ENCODE measurements around the gene TNIP1. TPM values are rescaled to one million over a fixed set of nuclear protein-coding genes. Genes with fewer than 3 reads are reported as not detected.

The TNIP1 gene
- total RNA-seq, 1 experiment from 2014 or later: 342 TPM

GRCh38 chr5:151041577-151042268 lies 39.1 kb downstream of the TNIP1 start:
- CTCF ChIA-PET: interaction anchor here (0.6 to 19.3 kb wide), 40 partner anchors 10 to 571 kb away, joined by 3 to 230 read pairs (median 4); no protein-coding TSS in a partner anchor
- Mint-ChIP-seq H3K27ac (ENCODE audit: low read depth, unreplicated experiment) (peak overlapping the region; percentile 63), H3K4me1 (ENCODE audit: insufficient read depth, unreplicated experiment) (no peaks in the 10 kb centered on the region), H3K36me3 (ENCODE audit: insufficient read depth, unreplicated experiment) (peaks cover 100% of the 10 kb centered on the region), H3K9me3 (ENCODE audit: unreplicated experiment) (no peaks in the 10 kb centered on the region), H3K27me3 (ENCODE audit: insufficient read depth, unreplicated experiment) (no peaks in the 10 kb centered on the region), H3K4me3 (ENCODE audit: unreplicated experiment) (no peak overlapping the region)
- TF ChIP-seq CTCF (IDR thresholded peaks at IDR 0.05; ENCODE audit: unreplicated experiment): no peak
- peak; percentile 84 for DNase-seq (ENCODE audit: unreplicated experiment)
- POLR2A ChIA-PET: interaction anchor here (0.6 to 2.3 kb wide), 11 partner anchors 9 to 285 kb away, joined by 3 to 16 read pairs (median 3); partner anchors contain the start of gene TNIP1
- intact Hi-C loops (cut with micrococcal nuclease): no loop called here
- no TSS peak for BruUV-seq (replicated peaks)

GRCh38 chr5:151040211-151040747 lies 40.6 kb downstream of the TNIP1 start:
- peak overlapping the region; percentile 63 for H3K27ac Mint-ChIP-seq (ENCODE audit: low read depth, unreplicated experiment)

GRCh38 chr5:151039665-151040064 lies 41.2 kb downstream of the TNIP1 start:
- no peak overlapping the region for H3K4me3 Mint-ChIP-seq (ENCODE audit: unreplicated experiment)
- TF ChIP-seq CTCF (IDR thresholded peaks at IDR 0.05; ENCODE audit: unreplicated experiment): no peak
- peaks cover 97% of the 10 kb centered on the region for H3K36me3 Mint-ChIP-seq (ENCODE audit: insufficient read depth, unreplicated experiment)
- peak overlapping the region; percentile 63 for H3K27ac Mint-ChIP-seq (ENCODE audit: low read depth, unreplicated experiment)
- ChIA-PET CTCF (interaction anchor here (0.8 to 19.3 kb wide), 9 partner anchors 12 to 199 kb away, joined by 3 to 230 read pairs (median 27); no protein-coding TSS in a partner anchor), POLR2A (interaction anchor here (0.6 to 1.2 kb wide), 2 partner anchors 10 to 32 kb away, joined by 3 read pairs; no protein-coding TSS in a partner anchor)
- DNase-seq (ENCODE audit: unreplicated experiment): no peak
- H3K27me3 Mint-ChIP-seq (ENCODE audit: insufficient read depth, unreplicated experiment): no peaks in the 10 kb centered on the region
- intact Hi-C loops (cut with micrococcal nuclease): loop anchor here (1.0 kb wide), 1 partner anchor 76 kb away; no protein-coding TSS in a partner anchor
- no peaks in the 10 kb centered on the region for H3K4me1 Mint-ChIP-seq (ENCODE audit: insufficient read depth, unreplicated experiment)
- BruUV-seq (replicated peaks): no TSS peak
- no peaks in the 10 kb centered on the region for H3K9me3 Mint-ChIP-seq (ENCODE audit: unreplicated experiment)

More at GRCh38 chr5:151040211-151040747, 40.6 kb downstream of the TNIP1 start:
- intact Hi-C loops (cut with micrococcal nuclease): loop anchor here (1.0 kb wide), 1 partner anchor 75 kb away; no protein-coding TSS in a partner anchor
- no peaks in the 10 kb centered on the region for H3K27me3 Mint-ChIP-seq (ENCODE audit: insufficient read depth, unreplicated experiment)
- H3K4me1 Mint-ChIP-seq (ENCODE audit: insufficient read depth, unreplicated experiment): no peaks in the 10 kb centered on the region
- ChIA-PET CTCF (interaction anchor here (0.5 to 19.3 kb wide), 19 partner anchors 9 to 199 kb away, joined by 3 to 230 read pairs (median 6); no protein-coding TSS in a partner anchor), POLR2A (interaction anchor here (1.2 to 2.2 kb wide), 3 partner anchors 31 to 41 kb away, joined by 3 to 16 read pairs (median 5); partner anchors contain the start of gene TNIP1)
- H3K9me3 Mint-ChIP-seq (ENCODE audit: unreplicated experiment): no peaks in the 10 kb centered on the region
- H3K4me3 Mint-ChIP-seq (ENCODE audit: unreplicated experiment): no peak overlapping the region
- DNase-seq (ENCODE audit: unreplicated experiment): peak; percentile 60
- no peak for TF ChIP-seq CTCF (IDR thresholded peaks at IDR 0.05; ENCODE audit: unreplicated experiment)
- BruUV-seq (replicated peaks): no TSS peak
- H3K36me3 Mint-ChIP-seq (ENCODE audit: insufficient read depth, unreplicated experiment): peaks cover 100% of the 10 kb centered on the region

GRCh38 chr5:151038801-151039238 lies 42.0 kb downstream of the TNIP1 start:
- TF ChIP-seq CTCF (IDR thresholded peaks at IDR 0.05; ENCODE audit: unreplicated experiment): no peak
- ChIA-PET POLR2A (interaction anchor here (1.1 to 1.2 kb wide), 2 partner anchors 10 to 33 kb away, joined by 3 to 4 read pairs; no protein-coding TSS in a partner anchor), CTCF (interaction anchor here (0.8 to 19.3 kb wide), 7 partner anchors 13 to 200 kb away, joined by 3 to 230 read pairs (median 4); no protein-coding TSS in a partner anchor)
- intact Hi-C loops (cut with micrococcal nuclease): no loop called here
- no peaks in the 10 kb centered on the region for H3K27me3 Mint-ChIP-seq (ENCODE audit: insufficient read depth, unreplicated experiment)
- no peak overlapping the region for H3K27ac Mint-ChIP-seq (ENCODE audit: low read depth, unreplicated experiment)
- no peaks in the 10 kb centered on the region for H3K9me3 Mint-ChIP-seq (ENCODE audit: unreplicated experiment)
- no peak overlapping the region for H3K4me3 Mint-ChIP-seq (ENCODE audit: unreplicated experiment)
- BruUV-seq (replicated peaks): no TSS peak
- H3K4me1 Mint-ChIP-seq (ENCODE audit: insufficient read depth, unreplicated experiment): peaks cover 7% of the 10 kb centered on the region
- peak; percentile 49 for DNase-seq (ENCODE audit: unreplicated experiment)
- H3K36me3 Mint-ChIP-seq (ENCODE audit: insufficient read depth, unreplicated experiment): peaks cover 97% of the 10 kb centered on the region
